RWPE2 (cell line): ENCODE measurements around the gene STAC3.
"Not testable (repeated sequence)": the region's sequence is repeated elsewhere in the genome, so short reads cannot be mapped to it uniquely, and the experiment has no call there.

ENCODE experiments used
- ATAC-seq: fragments of 200-7000 bp; cut with Tn5 transposase; 3 replicates; pipeline ENCODE4 v1.9.1; 2021; ENCODE audit warnings: low read depth
- DNase-seq: peaks from one replicate; pipeline ENCODE4 v3.0.0-alpha.2; 2020; ENCODE audit warnings: low spot score
- H3K27ac ChIP-seq: fragments of 450-650 bp; 2 replicates; pipeline ENCODE4 v1.5.1; 2017; ENCODE audit warnings: mild to moderate bottlenecking; ENCODE audit not compliant: poor library complexity, severe bottlenecking
- H3K27me3 ChIP-seq: fragments of 250-450 bp; sonication (Bioruptor Pico); 2 replicates; pipeline ENCODE4 v1.5.1; 2021; ENCODE audit warnings: mild to moderate bottlenecking, moderate library complexity; ENCODE audit not compliant: insufficient read depth, poor library complexity, severe bottlenecking
- H3K36me3 ChIP-seq: fragments of 250-450 bp; sonication (Bioruptor Pico); 2 replicates; pipeline ENCODE4 v1.5.1; 2020; ENCODE audit warnings: low read depth, mild to moderate bottlenecking, moderate library complexity
- H3K4me1 ChIP-seq: fragments of 250-450 bp; sonication (Bioruptor Pico); 2 replicates; pipeline ENCODE4 v1.5.1; 2021; ENCODE audit warnings: mild to moderate bottlenecking, moderate library complexity; ENCODE audit not compliant: insufficient read depth, poor library complexity, severe bottlenecking
- H3K4me3 ChIP-seq: fragments of 250-450 bp; sonication (Bioruptor Pico); 2 replicates; pipeline ENCODE4 v1.5.1; 2021; ENCODE audit warnings: mild to moderate bottlenecking, moderate library complexity; ENCODE audit not compliant: severe bottlenecking
- H3K9me3 ChIP-seq: fragments of 250-450 bp; sonication (Bioruptor Pico); 2 replicates; pipeline ENCODE4 v1.5.1; 2021; ENCODE audit warnings: mild to moderate bottlenecking, moderate library complexity; ENCODE audit not compliant: severe bottlenecking
- TF ChIP-seq, protein P1 (sequence below): fragments of 450-650 bp; IDR thresholded peaks from one replicate; pipeline ENCODE4 v1.5.1; 2017; ENCODE audit warnings: mild to moderate bottlenecking, moderate library complexity; ENCODE audit not compliant: poor library complexity, severe bottlenecking

Gene STAC3

DNA sequence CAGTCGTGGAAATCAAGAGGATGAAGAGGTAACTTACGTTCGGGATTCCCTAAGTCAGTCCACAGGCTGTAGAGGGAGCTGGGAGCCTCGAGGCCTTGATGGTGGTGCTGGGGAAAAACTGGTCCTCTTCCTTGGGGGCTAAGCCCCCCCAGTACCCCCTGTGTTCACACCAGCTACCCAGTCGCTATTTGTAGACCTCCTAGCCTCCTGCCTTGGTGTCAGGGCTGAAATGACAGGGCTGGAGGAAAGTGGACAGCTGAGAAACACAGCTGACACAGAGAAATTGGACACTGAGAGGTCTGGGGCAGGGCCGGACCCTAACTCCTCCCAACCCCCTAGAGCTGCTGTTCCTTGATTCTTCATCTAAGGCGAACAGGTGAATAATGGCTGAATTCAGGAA, at the start of gene STAC3:
Gene STAC3, minus strand, starts transcription at position 232 of the 400 bp plus-strand sequence. CDS start 1,551 bp downstream, outside the sequence.
- ATAC-seq: no peak
- no peaks in the 10 kb centered on the region for H3K27me3 ChIP-seq
- TF ChIP-seq, protein P1, sequence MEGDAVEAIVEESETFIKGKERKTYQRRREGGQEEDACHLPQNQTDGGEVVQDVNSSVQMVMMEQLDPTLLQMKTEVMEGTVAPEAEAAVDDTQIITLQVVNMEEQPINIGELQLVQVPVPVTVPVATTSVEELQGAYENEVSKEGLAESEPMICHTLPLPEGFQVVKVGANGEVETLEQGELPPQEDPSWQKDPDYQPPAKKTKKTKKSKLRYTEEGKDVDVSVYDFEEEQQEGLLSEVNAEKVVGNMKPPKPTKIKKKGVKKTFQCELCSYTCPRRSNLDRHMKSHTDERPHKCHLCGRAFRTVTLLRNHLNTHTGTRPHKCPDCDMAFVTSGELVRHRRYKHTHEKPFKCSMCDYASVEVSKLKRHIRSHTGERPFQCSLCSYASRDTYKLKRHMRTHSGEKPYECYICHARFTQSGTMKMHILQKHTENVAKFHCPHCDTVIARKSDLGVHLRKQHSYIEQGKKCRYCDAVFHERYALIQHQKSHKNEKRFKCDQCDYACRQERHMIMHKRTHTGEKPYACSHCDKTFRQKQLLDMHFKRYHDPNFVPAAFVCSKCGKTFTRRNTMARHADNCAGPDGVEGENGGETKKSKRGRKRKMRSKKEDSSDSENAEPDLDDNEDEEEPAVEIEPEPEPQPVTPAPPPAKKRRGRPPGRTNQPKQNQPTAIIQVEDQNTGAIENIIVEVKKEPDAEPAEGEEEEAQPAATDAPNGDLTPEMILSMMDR: no peak
- H3K4me3 ChIP-seq: no peak within 1 kb of the TSS
- H3K9me3 ChIP-seq: no peaks in the 10 kb centered on the region
- no peak within 1 kb of the TSS for H3K27ac ChIP-seq
- no peak for DNase-seq
- no peaks in the 10 kb centered on the region for H3K4me1 ChIP-seq
- H3K36me3 ChIP-seq: 0 out of 2 replicates have a peak, but pooled peaks cover 2% of the 10 kb centered on the region

DNA sequence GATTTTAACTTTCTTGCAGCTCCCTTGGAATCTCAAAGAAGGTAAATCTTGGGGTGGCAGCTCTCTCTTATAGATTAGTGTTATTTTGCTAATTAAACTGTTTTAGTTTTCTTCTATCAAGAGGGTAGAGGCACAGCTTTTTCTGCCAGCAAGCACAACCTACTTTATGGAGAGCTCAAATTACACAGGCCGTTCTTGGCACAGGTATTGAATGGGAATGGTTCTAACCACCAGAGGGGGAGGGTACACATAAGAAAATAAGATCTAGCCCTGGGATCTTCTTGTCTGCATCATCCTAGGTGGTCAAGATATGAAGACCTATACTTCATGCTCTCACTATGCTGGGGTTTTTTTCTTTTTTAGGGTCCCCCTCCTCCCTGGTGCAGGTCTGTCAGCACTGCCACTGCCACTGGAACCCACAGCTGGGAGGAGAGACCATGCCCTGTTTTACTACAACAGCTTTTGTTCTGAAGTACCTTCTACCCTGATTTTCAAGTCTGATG, 48.6 kb upstream of the STAC3 start:
- peaks cover 47% of the 10 kb centered on the region for H3K36me3 ChIP-seq
- TF ChIP-seq, protein P1: no peak
- no peak overlapping the region for H3K4me3 ChIP-seq
- DNase-seq: no peak
- no peak overlapping the region for H3K27ac ChIP-seq
- no peaks in the 10 kb centered on the region for H3K4me1 ChIP-seq
- H3K27me3 ChIP-seq: no peaks in the 10 kb centered on the region
- H3K9me3 ChIP-seq: no peaks in the 10 kb centered on the region
- no peak for ATAC-seq

DNA sequence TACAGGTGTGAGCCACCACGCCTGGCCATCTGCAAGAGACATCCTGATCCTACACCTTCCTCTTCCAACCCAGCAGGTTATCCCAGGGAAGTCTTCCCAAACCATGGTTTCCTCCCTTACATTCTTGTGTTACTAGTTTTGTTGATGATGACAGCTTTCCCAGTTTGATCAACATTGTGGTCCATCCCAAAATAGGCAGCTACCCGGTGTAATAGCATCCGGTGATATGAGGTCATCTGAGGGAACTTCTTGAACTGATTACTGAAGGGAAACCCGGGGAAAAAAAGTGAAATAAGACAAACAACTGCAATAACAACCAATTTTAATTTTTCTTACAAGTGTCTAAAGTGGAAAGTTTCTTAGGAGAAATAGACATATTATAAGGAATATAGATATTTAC, 45.3 kb upstream of the STAC3 start:
- H3K9me3 ChIP-seq: no peaks in the 10 kb centered on the region
- TF ChIP-seq, protein P1: no peak
- H3K36me3 ChIP-seq: peaks cover 64% of the 10 kb centered on the region
- H3K27me3 ChIP-seq: no peaks in the 10 kb centered on the region
- H3K4me3 ChIP-seq: no peak overlapping the region
- ATAC-seq (no peak), DNase-seq (no peak)
- H3K27ac ChIP-seq: no peak overlapping the region
- no peaks in the 10 kb centered on the region for H3K4me1 ChIP-seq

DNA sequence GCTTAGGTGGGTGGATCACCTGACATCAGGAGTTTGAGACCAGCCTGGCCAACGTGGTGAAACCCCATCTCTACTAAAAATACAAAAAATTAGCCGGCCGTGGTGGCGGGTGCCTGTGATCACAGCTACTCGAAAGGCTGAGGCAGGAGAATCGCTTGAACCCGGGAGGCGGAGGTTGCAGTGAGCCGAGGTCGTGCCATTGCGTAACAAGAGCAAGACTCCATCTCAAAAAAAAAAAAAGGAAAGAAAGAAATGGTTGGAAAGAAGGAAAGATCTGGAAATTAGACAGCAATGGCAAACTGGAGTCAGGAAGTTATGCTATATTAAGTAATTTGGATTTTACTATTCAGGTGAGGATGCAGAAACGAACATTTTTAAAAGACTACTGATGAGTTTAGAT, 31.1 kb upstream of the STAC3 start:
- not testable (repeated sequence) for H3K4me3 ChIP-seq, H3K27me3 ChIP-seq, ATAC-seq, DNase-seq, H3K9me3 ChIP-seq, H3K27ac ChIP-seq
- H3K4me1 ChIP-seq: peaks cover 15% of the 10 kb centered on the region
- H3K36me3 ChIP-seq: peaks cover 39% of the 10 kb centered on the region

DNA sequence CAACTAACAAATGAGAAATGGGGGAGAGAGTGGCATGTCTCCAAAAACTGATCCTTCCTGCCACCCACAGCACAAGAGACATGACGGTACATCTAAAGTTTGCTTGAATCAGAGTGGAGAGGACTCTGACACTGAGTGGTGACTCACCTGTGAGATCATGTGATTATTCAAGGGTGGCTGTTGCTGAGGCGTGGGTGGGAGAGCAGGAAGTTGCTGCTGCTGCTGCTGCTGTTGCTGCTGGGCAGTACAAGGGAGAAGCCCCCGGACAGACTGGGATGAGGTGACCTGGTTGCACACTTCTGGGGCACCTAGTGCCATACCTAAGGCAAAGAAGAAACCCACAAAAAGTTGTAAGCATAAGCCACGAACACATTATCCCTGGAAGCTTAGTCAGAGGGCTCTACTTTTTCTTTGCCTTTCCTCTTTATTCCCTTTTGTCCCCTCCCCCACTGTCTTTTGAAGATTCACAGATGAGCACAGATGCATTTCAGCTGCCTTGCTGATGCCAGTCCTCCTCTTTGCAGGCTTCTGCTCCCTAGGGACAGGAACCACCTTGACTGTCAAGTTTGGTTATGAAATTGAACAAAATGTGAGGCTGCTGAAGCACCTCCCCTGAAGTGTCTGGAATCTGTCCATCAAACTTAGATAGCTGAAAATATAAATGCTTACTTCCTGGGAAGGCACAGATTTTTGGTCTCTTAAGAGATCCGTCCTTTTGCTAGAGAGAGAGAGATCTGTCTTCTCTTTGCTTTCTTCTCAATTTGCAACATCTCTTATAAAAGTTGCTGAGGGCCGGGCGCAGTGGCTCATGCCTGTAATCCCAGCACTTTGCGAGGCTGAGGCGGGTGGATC, 29.4 kb upstream of the STAC3 start:
- no peaks in the 10 kb centered on the region for H3K27me3 ChIP-seq
- H3K4me1 ChIP-seq: peaks cover 15% of the 10 kb centered on the region
- H3K4me3 ChIP-seq: no peak overlapping the region
- peak overlapping the region; percentile 62 for H3K27ac ChIP-seq
- H3K9me3 ChIP-seq: no peaks in the 10 kb centered on the region
- TF ChIP-seq, protein P1: no peak
- ATAC-seq (peak; percentile 99), DNase-seq (peak; percentile 75)
- H3K36me3 ChIP-seq: peaks cover 45% of the 10 kb centered on the region
